GM13977 (cell line): ENCODE measurements around the gene ARHGAP19.
"Not testable (repeated sequence)": the region's sequence is repeated elsewhere in the genome, so short reads cannot be mapped to it uniquely, and the experiment has no call there.

Source experiments
- DNase-seq: peaks from one replicate; pipeline ENCODE4 v3.0.0; 2012; ENCODE audit warnings: low spot score
- in situ Hi-C: fragments of 300-500 bp; cut with MboI; formaldehyde crosslinking; loops from one replicate; pipeline ENCODE4 v1.12.0; 2022; ENCODE audit warnings: low sequenced_read_pairs, low pct_unique_long_range_greater_than_20kb, mixed read lengths, inconsistent platforms; ENCODE audit not compliant: unreplicated experiment
- TF ChIP-seq, protein P1 (sequence below): IDR thresholded peaks from 2 replicates; pipeline ENCODE4 v1.5.1; 2012; ENCODE audit warnings: mild to moderate bottlenecking, control low read depth; ENCODE audit not compliant: insufficient read depth; ENCODE audit errors: extremely low read depth, missing control alignments

Gene ARHGAP19

DNA sequence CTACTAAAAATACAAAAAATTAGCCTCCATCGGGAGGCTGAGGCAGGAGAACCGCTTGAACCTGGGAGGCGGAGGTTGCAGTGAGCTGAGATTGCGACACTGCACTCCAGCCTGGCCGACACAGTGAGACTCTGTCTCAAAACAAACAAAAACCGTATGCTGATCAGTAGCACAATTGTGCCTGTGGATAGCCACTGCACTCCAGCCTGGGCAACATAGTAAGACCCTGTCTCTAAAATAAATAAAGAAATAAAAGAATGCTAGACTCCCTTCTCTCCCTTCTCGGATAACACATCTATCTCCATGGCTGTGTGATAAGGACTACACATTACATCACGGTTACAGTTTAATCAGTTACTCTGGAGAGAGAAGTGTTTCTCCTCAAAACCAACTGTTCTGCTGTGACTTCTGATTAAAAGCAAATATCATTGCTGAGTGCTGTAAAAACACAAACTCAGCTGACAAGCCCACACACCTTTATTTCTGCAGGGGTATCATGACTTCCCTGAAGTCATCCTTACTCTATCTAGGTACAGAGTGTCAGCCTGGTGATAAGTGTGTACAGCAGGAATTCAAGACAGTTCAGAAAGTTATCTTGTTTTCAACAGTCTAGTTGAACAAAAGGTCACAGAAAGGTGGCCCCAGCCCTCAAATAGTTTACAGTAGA is 5.3 kb upstream of the ARHGAP19 start:
- TF ChIP-seq, protein P1, sequence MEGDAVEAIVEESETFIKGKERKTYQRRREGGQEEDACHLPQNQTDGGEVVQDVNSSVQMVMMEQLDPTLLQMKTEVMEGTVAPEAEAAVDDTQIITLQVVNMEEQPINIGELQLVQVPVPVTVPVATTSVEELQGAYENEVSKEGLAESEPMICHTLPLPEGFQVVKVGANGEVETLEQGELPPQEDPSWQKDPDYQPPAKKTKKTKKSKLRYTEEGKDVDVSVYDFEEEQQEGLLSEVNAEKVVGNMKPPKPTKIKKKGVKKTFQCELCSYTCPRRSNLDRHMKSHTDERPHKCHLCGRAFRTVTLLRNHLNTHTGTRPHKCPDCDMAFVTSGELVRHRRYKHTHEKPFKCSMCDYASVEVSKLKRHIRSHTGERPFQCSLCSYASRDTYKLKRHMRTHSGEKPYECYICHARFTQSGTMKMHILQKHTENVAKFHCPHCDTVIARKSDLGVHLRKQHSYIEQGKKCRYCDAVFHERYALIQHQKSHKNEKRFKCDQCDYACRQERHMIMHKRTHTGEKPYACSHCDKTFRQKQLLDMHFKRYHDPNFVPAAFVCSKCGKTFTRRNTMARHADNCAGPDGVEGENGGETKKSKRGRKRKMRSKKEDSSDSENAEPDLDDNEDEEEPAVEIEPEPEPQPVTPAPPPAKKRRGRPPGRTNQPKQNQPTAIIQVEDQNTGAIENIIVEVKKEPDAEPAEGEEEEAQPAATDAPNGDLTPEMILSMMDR = no peak
- in situ Hi-C loops = no loop called here
- no peak for DNase-seq

DNA sequence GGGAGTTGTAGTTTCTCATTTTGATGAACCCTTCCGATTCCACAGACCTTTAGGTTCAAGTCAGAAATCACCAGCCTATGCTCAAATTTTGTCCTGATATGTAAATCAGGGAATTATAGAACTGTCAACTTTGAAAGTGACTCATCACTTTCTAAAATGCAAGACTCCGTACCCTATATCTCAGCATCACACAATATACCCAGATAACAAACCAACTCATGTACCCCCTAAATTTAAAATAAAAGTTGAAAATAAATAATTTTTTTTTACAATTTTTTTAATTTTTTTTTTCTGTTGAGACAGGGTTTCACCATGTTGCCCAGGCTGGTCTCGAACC is 393 bp upstream of the ARHGAP19 start:
- in situ Hi-C loops = no loop called here
- DNase-seq = no peak

DNA sequence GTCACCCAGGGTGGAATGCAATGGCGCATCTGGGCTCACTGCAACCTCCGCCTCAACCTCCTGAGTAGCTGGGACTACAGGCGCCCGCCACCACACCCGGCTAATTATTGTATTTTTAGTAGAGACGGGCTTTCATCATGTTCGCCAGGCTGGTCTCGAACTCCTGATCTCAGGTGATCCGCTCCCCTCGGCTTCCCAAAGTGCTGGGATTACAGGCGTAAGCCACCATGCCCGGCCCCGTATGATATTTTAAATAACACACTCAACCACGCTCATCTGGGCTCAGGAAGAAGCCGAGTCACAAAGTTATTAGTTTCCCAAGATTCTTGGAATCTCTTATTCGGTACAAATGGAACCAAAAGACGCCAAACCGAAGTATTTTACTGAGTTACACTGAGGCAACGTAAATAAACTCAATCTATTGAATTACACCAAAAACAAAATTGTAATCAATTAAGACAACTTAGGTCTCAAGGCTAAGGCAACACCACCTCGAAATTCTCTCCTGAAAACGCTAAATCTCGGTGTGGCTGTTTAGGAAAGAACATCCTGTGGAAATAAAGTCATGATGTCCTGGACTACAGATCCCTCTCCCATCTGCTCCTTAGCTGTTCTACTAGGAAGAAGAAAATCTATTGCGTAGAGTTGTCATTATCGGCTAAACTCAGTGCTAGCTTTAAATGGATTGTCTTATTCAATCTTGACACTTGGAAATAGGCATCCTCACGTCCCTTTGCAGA is 910 bp downstream of the ARHGAP19 start:
- DNase-seq = no peak
- in situ Hi-C loops = no loop called here
- TF ChIP-seq, protein P1 = no peak

More for the DNA sequence above, 393 bp upstream of the ARHGAP19 start:
- TF ChIP-seq, protein P1 = no peak

DNA sequence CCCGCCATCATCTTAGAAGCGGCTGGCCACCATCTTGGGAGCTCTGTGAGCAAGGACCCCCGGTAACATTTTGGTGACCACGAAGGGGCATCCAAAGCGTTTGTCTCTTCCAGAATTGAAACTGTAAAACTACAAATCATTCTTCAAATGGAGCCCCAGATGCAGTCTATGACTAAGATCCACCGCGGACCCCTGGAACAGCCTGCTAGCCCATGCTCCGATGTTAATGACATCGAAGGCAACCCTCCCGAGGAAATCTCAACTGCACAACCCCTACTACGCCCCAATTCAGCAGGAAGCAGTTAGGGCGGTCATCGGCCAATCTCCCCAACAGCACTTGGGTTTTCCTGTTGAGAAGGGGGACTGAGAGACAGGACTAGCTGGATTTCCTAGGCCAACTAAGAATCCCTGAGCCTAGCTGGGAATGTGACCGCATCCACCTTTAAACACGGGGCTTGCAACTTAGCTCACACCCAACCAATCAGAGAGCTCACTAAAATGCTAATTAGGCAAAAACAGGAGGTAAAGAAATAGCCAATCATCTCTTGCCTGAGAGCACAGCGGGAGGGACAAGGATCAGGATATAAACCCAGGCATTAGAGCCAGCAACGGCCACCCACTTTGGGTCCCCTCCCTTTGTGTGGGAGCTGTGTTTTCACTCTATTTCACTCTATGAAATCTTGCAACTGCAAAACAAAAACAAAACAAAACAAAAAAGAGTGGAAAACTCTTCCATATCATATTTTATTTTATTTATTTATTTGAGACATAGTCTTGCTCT is 1.7 kb downstream of the ARHGAP19 start:
- in situ Hi-C loops, DNase-seq: not testable (repeated sequence)

DNA sequence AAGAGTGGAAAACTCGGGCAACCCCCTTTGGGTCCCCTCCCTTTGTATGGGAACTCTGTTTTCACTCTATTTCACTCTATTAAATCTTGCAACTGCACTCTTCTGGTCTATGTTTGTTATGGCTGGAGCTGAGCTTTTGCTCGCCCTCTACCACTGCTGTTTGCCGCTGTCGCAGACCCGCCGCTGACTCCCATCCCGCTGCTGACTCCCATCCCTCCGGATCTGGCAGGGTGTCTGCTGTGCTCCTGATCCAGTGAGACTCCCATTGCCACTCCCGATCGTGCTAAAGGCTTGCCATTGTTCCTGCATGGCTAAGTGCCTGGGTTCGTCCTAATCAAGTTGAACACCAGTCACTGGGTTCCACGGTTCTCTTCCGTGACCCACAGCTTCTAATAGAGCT is 2.4 kb downstream of the ARHGAP19 start:
- DNase-seq, in situ Hi-C loops: not testable (repeated sequence)

DNA sequence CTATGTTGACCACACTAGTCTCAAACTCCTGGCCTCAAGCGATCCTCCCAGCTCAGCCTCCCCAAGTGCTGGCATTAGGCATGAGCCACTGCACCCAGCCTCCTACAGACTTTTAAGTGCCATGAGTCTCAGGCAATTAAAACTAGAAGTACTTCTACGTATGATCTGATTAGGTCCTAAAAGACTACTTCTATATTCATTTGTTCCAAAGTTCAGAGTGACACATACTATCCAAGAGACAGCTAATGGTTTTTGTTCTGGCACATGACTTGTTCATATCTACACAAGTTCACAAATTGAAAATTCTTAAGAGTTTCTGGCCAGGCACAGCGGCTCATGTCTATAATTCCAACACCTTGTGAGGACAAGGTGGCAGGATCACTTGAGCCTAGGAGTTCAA is 11.7 kb downstream of the ARHGAP19 start:
- DNase-seq = no peak
- TF ChIP-seq, protein P1 = no peak

DNA sequence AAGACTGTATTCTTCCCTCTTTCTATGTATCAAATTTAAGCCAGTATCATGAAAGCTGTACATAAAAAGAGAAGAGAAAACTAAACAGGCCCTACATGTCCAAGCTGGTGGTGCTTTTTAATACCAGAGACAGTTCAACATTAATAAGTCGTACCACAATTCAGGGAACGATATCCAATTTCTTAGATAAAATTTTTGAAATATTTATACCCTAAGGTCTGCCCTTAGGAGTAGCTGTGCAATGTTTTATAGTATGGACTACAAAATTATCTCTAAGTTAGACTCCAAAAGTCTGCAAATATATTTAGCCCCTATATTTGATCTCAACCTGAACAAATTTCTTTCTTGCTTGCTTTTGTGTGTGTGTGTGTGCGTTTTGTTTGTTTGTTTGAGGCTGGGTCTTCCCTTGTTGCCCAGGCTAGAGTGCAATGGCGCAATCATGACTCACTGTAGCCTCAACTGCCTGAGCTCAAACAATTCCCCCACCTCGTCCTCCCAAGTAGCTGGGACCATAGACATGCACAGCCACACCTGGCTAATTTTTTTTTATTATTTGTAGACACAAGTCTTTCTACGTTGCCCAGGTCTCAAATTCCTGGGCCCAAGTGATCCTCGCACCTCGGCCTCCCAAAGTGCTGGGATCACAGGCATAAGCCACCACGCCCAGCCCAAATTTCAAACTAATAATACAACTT is 13.2 kb downstream of the ARHGAP19 start:
- TF ChIP-seq, protein P1 = no peak

More for the DNA sequence above, 11.7 kb downstream of the ARHGAP19 start:
- in situ Hi-C loops = no loop called here

More for the DNA sequence above, 13.2 kb downstream of the ARHGAP19 start:
- no peak for DNase-seq
- in situ Hi-C loops = no loop called here
